RPMI8226 (cell line): ENCODE measurements around the gene CA11.
A peak's percentile ranks its signal among the peaks of the same experiment; 100 is the strongest.
"Not testable (repeated sequence)": the region's sequence is repeated elsewhere in the genome, so short reads cannot be mapped to it uniquely, and the experiment has no call there.

ENCODE experiments used
- DNase-seq: peaks from one replicate; pipeline ENCODE4 v3.0.0-alpha.2; 2015

CA11 gene

GRCh38 chr19:48668761-48669160 lies 22.8 kb upstream of the CA11 start:
- no peak for DNase-seq

- DNase-seq = no peak
These were observed 22.3 kb upstream of the CA11 start for GRCh38 chr19:48668332-48668731.

GRCh38 chr19:48665786-48666185 lies 19.8 kb upstream of the CA11 start:
- DNase-seq = no peak

GRCh38 chr19:48664476-48664875 lies 18.5 kb upstream of the CA11 start:
- no peak for DNase-seq

- DNase-seq = no peak
These were observed 17.7 kb upstream of the CA11 start for GRCh38 chr19:48663667-48664066.

- DNase-seq = no peak
These were observed 15.7 kb upstream of the CA11 start for GRCh38 chr19:48661711-48662090.

- DNase-seq = peak; percentile 80
These were observed 15.1 kb upstream of the CA11 start for GRCh38 chr19:48660852-48661710.

- no peak for DNase-seq
These were observed 13.8 kb upstream of the CA11 start for GRCh38 chr19:48659768-48660167.

GRCh38 chr19:48658483-48658882 lies 12.5 kb upstream of the CA11 start:
- no peak for DNase-seq

GRCh38 chr19:48657828-48658227 lies 11.8 kb upstream of the CA11 start:
- DNase-seq = not testable (repeated sequence)

GRCh38 chr19:48656840-48657474 lies 11.0 kb upstream of the CA11 start:
- DNase-seq = no peak

- DNase-seq = peak; percentile 91
These were observed 8.5 kb upstream of the CA11 start for GRCh38 chr19:48654299-48655059.

GRCh38 chr19:48651683-48652048 lies 5.7 kb upstream of the CA11 start:
- DNase-seq = no peak

- no peak for DNase-seq
These were observed 5.1 kb upstream of the CA11 start for GRCh38 chr19:48650974-48651682.

GRCh38 chr19:48648134-48648533 lies 2.1 kb upstream of the CA11 start:
- DNase-seq = no peak

- DNase-seq = no peak
These were observed 782 bp upstream of the CA11 start for GRCh38 chr19:48646722-48647216.

- DNase-seq = no peak
These were observed 377 bp downstream of the CA11 start for GRCh38 chr19:48645620-48646000.

- peak; percentile 79 for DNase-seq
These were observed 958 bp downstream of the CA11 start for GRCh38 chr19:48644839-48645619.

- no peak for DNase-seq
These were observed 1.6 kb downstream of the CA11 start for GRCh38 chr19:48644355-48644754.

GRCh38 chr19:48642862-48643261 lies 3.1 kb downstream of the CA11 start:
- no peak for DNase-seq

GRCh38 chr19:48641850-48642249 lies 4.1 kb downstream of the CA11 start:
- DNase-seq = no peak
